Vagina (tissue), 2 donors: ENCODE measurements around the gene MTF1.
"Not testable (repeated sequence)": the region's sequence is repeated elsewhere in the genome, so short reads cannot be mapped to it uniquely, and the experiment has no call there.

Experiments used
- CTCF ChIP-seq, 3 experiments: fragments of 450-650 bp in 2 of 3; fragments of 200-600 bp in 1 of 3; sonication (generic) in 1 of 3; IDR thresholded peaks; one replicate each; pipeline ENCODE4 v1.5.1; 2017 to 2019; ENCODE audit warnings: antibody characterized with exemption in 3 of 3, mild to moderate bottlenecking in 2 of 3, moderate library complexity in 2 of 3
- POLR2A ChIP-seq, 2 donors: fragments of 450-650 bp; IDR thresholded peaks; one replicate each; pipeline ENCODE4 v1.6.1; 2017; ENCODE audit warnings: antibody characterized with exemption in 2 of 2, mild to moderate bottlenecking in 2 of 2, moderate library complexity in 2 of 2

- TF ChIP-seq POLR2A, CTCF (IDR thresholded peaks at IDR 0.05): not testable (repeated sequence)
Observed at GRCh38 chr1:37897563-37897962, 38.2 kb upstream of the MTF1 start.
